ENCODE measurements around the gene IPO11.

DNA sequence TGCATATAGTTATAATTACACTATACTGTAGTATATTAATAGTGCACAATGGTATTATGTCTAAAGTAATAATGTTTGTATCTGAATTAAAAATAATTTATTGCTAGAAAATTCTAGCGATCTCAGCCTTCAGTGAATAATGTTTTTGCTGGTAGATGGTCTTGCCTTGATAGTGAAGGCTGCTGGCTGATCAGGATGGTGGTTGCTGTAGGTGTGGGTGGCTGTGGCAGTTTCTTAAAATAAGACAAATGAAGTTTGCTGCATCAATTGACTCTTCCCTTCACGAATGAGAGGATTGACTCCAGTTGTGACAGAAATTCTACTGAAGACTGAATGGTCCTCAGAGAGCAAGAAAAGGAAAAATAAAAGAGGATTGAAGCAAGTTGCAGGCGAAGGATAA is 146.4 kb downstream of the IPO11 start:
- TF ChIP-seq, protein P1, sequence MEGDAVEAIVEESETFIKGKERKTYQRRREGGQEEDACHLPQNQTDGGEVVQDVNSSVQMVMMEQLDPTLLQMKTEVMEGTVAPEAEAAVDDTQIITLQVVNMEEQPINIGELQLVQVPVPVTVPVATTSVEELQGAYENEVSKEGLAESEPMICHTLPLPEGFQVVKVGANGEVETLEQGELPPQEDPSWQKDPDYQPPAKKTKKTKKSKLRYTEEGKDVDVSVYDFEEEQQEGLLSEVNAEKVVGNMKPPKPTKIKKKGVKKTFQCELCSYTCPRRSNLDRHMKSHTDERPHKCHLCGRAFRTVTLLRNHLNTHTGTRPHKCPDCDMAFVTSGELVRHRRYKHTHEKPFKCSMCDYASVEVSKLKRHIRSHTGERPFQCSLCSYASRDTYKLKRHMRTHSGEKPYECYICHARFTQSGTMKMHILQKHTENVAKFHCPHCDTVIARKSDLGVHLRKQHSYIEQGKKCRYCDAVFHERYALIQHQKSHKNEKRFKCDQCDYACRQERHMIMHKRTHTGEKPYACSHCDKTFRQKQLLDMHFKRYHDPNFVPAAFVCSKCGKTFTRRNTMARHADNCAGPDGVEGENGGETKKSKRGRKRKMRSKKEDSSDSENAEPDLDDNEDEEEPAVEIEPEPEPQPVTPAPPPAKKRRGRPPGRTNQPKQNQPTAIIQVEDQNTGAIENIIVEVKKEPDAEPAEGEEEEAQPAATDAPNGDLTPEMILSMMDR (IDR thresholded peaks at IDR 0.05; ENCODE audit: low read length), result no peak
- TF ChIP-seq EZH2 (IDR thresholded peaks at IDR 0.05; ENCODE audit: borderline replicate concordance, low read length), result no peak

Measured in OCI-LY1 (cell line).